ENCODE results near the gene SPEF2. TPM values are rescaled to one million over a fixed set of nuclear protein-coding genes. Genes with fewer than 3 reads are reported as not detected.
"Not testable (repeated sequence)": the region's sequence is repeated elsewhere in the genome, so short reads cannot be mapped to it uniquely, and the experiment has no call there.

The SPEF2 gene
- total RNA-seq, 3 donors from 2014 or later, result 3.4 to 4.3 (median 3.4) TPM

- H3K36me3 Mint-ChIP-seq (ENCODE audit: insufficient read depth); DNase-seq; H3K27me3 Mint-ChIP-seq (ENCODE audit: low read depth); H3K4me3 Mint-ChIP-seq; H3K9me3 Mint-ChIP-seq; ATAC-seq: not testable (repeated sequence)
- H3K4me1 Mint-ChIP-seq (ENCODE audit: low read depth), result peaks cover 55% of the 10 kb centered on the region
Observed at GRCh38 chr5:35672296-35672655, 54.6 kb downstream of the SPEF2 start.

DNA sequence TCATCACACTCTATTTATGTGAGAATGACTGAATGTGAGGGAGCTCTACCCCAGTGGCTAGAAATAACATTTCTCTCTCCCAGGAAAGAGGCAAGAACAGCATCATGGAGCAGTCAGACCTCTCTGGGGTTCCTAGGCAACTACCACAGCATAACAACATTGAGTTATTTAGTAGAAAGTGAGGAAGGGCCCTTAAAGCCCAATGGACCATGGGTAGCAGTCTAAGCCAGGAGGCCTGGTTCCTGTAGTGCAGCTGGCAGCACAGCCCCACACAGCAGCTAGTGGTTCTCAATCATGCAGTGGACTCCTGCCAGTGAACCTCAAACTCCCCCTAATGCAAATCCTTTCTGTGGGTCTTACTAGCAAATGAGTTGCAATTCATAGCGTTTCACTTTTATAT lies 55.3 kb downstream of the SPEF2 start:
- DNase-seq (no peak), ATAC-seq (peak; percentile 69 to 72)
- Mint-ChIP-seq H3K4me3 (no peak overlapping the region), H3K4me1 (ENCODE audit: low read depth) (peaks cover 55% of the 10 kb centered on the region), H3K36me3 (ENCODE audit: insufficient read depth) (no peaks in the 10 kb centered on the region), H3K27me3 (ENCODE audit: low read depth) (no peaks in the 10 kb centered on the region), H3K9me3 (no peaks in the 10 kb centered on the region)

DNA sequence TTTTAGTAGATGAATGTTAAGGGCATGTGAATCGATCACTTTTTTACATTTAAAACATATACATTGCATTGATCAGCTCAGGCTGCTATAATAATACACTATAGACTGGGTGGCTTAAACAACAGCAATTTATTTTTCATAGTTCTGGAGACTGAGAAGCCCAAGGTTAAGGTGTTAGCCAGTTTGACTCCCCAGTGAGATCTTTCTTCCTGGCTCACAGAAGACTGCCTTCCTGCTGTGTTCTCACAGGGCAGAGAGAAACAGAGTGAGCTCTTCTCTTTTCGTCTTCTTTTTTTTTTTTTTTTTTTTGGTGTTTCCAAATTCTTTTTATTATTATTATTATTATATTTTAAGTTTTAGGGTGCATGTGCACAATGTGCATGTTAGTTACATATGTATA lies 56.4 kb downstream of the SPEF2 start:
- no peak for ATAC-seq
- no peaks in the 10 kb centered on the region for H3K9me3 Mint-ChIP-seq

GRCh38 chr5:35675392-35675791 lies 57.7 kb downstream of the SPEF2 start:
- Mint-ChIP-seq H3K4me3 (no peak overlapping the region), H3K36me3 (ENCODE audit: insufficient read depth) (no peaks in the 10 kb centered on the region), H3K9me3 (no peaks in the 10 kb centered on the region), H3K27me3 (ENCODE audit: low read depth) (no peaks in the 10 kb centered on the region), H3K4me1 (ENCODE audit: low read depth) (peaks cover 48% of the 10 kb centered on the region)
- no peak for ATAC-seq
- DNase-seq, result no peak

More for the DNA sequence above, 56.4 kb downstream of the SPEF2 start:
- Mint-ChIP-seq H3K4me3 (no peak overlapping the region), H3K27me3 (ENCODE audit: low read depth) (no peaks in the 10 kb centered on the region), H3K36me3 (ENCODE audit: insufficient read depth) (no peaks in the 10 kb centered on the region), H3K4me1 (ENCODE audit: low read depth) (peaks cover 51% of the 10 kb centered on the region)
- DNase-seq, result no peak

- Mint-ChIP-seq H3K27me3 (ENCODE audit: low read depth) (no peaks in the 10 kb centered on the region), H3K9me3 (no peaks in the 10 kb centered on the region), H3K4me1 (ENCODE audit: low read depth) (peaks cover 29% of the 10 kb centered on the region), H3K4me3 (no peak overlapping the region), H3K36me3 (ENCODE audit: insufficient read depth) (no peaks in the 10 kb centered on the region)
- DNase-seq (no peak), ATAC-seq (no peak)
Observed at GRCh38 chr5:35677878-35678277, 60.2 kb downstream of the SPEF2 start.

DNA sequence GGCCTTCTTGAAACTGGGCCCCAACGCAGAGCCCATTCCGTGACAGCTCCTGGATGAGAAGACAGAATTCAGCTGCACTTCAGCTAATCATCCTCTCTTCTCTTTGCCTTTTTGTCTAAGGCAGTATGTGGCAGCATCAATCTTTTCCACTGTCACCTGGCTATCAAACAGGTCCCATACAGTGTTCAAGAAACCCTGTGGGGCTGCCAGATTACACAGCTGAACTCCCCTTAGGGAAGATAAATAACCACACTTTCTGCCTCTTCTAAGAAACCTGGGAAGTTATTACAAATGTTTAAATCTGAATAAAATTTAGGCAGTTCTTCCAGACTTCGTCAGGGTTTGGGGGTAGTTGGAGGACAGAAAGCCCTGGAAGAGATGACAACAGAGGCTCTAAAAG lies 61.0 kb downstream of the SPEF2 start:
- H3K27me3 Mint-ChIP-seq (ENCODE audit: low read depth), result no peaks in the 10 kb centered on the region
- ATAC-seq, result no peak
- H3K9me3 Mint-ChIP-seq, result no peaks in the 10 kb centered on the region
- H3K36me3 Mint-ChIP-seq (ENCODE audit: insufficient read depth), result no peaks in the 10 kb centered on the region
- peaks cover 21% of the 10 kb centered on the region for H3K4me1 Mint-ChIP-seq (ENCODE audit: low read depth)
- DNase-seq, result no peak
- no peak overlapping the region for H3K4me3 Mint-ChIP-seq

GRCh38 chr5:35679357-35679756 lies 61.7 kb downstream of the SPEF2 start:
- H3K36me3 Mint-ChIP-seq (ENCODE audit: insufficient read depth), result peaks cover 2% of the 10 kb centered on the region
- ATAC-seq (no peak), DNase-seq (no peak)
- no peaks in the 10 kb centered on the region for H3K9me3 Mint-ChIP-seq
- no peak overlapping the region for H3K4me3 Mint-ChIP-seq
- peaks cover 16% of the 10 kb centered on the region for H3K4me1 Mint-ChIP-seq (ENCODE audit: low read depth)
- no peaks in the 10 kb centered on the region for H3K27me3 Mint-ChIP-seq (ENCODE audit: low read depth)

DNA sequence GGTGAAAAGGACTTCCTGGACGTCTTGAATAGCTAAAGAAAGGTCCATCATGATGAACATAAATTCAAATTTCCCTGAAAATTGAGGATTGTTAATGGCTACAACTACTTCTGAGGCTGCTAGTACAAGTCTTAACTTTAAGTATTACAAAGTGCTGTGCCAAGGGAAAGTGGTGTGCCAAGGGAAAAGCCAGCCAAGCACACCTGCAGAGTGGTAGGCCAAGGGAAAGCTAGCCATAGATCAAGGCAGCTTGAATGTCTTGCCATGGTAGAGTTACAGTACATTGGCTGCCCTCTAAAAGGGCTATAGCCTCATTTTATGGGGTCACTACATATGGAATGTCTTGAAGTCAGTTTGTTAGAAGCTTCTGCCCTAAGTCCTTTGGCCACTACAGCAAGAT lies 64.2 kb downstream of the SPEF2 start:
- Mint-ChIP-seq H3K4me3 (no peak overlapping the region), H3K27me3 (ENCODE audit: low read depth) (no peaks in the 10 kb centered on the region), H3K9me3 (no peaks in the 10 kb centered on the region), H3K36me3 (ENCODE audit: insufficient read depth) (peaks cover 2% of the 10 kb centered on the region), H3K4me1 (ENCODE audit: low read depth) (peaks cover 10% of the 10 kb centered on the region)
- DNase-seq (no peak), ATAC-seq (no peak)

DNA sequence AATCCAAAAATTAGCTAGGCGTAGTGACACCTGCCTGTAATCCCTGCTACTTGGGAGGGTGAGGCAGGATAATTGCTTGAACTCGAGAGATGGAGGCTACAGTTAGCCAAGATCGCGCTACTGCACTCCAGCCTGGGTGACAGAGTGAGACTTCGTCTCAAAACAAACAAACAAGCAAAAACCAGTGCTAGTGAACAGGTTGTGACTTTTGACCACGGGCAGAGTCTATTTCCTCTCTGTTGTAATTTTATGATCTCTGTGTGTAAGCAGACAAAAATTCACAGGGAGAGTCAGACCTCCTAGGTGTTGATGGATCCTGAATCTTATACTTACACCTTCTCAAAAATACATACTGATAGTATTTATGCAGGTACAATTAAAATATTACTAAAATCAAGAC lies 65.8 kb downstream of the SPEF2 start:
- no peak for DNase-seq
- Mint-ChIP-seq H3K36me3 (ENCODE audit: insufficient read depth) (peaks cover 2% of the 10 kb centered on the region), H3K9me3 (no peaks in the 10 kb centered on the region), H3K4me3 (no peak overlapping the region), H3K4me1 (ENCODE audit: low read depth) (peaks cover 10% of the 10 kb centered on the region), H3K27me3 (ENCODE audit: low read depth) (no peaks in the 10 kb centered on the region)
- no peak for ATAC-seq

DNA sequence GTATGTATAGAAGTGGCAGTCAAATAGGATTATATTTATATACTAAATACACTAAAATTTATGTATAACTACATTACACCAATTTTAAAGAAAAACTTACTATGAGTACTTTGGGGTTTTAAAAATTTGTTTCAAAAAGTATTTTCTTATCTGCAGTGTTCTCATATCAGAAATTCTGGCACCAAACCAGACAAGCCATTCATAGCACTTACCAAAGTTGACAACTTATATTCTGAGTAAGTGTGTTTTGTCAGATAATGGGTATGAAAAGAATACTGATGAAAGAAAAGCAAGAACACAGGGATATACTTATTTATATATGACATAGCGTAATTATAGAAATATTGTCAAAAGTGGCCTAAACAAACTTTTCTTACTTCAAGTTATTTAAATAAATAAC lies 67.5 kb downstream of the SPEF2 start:
- peaks cover 2% of the 10 kb centered on the region for H3K36me3 Mint-ChIP-seq (ENCODE audit: insufficient read depth)
- no peak for ATAC-seq
- DNase-seq, result no peak
- H3K9me3 Mint-ChIP-seq, result no peaks in the 10 kb centered on the region
- no peaks in the 10 kb centered on the region for H3K27me3 Mint-ChIP-seq (ENCODE audit: low read depth)
- H3K4me3 Mint-ChIP-seq, result no peak overlapping the region
- no peaks in the 10 kb centered on the region for H3K4me1 Mint-ChIP-seq (ENCODE audit: low read depth)

- no peak overlapping the region for H3K4me3 Mint-ChIP-seq
- DNase-seq (no peak), ATAC-seq (no peak)
- H3K36me3 Mint-ChIP-seq (ENCODE audit: insufficient read depth), result peaks cover 10% of the 10 kb centered on the region
- H3K4me1 Mint-ChIP-seq (ENCODE audit: low read depth), result no peaks in the 10 kb centered on the region
- H3K9me3 Mint-ChIP-seq, result no peaks in the 10 kb centered on the region
- no peaks in the 10 kb centered on the region for H3K27me3 Mint-ChIP-seq (ENCODE audit: low read depth)
Observed at GRCh38 chr5:35687961-35688360, 70.3 kb downstream of the SPEF2 start.

DNA sequence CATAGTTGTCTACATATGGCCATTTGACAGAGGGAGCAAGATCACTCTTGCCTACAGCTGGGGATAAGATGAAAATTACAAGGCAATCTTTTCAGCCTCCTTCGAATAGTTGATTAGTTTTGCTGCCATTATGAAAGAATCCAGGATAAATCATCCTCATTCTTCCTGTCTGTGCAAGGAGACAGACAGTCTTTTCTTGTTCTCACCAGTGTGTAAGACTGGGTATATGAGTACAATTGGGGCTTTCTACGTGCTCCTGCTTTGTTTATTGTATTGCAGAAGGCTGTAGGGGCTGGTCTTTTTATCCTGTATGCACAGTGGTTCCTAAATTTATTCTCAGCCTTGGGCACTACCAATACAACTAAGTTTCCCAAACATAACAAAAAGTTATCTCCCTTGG lies 76.8 kb downstream of the SPEF2 start:
- H3K36me3 Mint-ChIP-seq (ENCODE audit: insufficient read depth), result peaks cover 17% of the 10 kb centered on the region
- H3K9me3 Mint-ChIP-seq, result no peaks in the 10 kb centered on the region
- no peaks in the 10 kb centered on the region for H3K4me1 Mint-ChIP-seq (ENCODE audit: low read depth)
- ATAC-seq (no peak), DNase-seq (no peak)
- no peak overlapping the region for H3K4me3 Mint-ChIP-seq
- H3K27me3 Mint-ChIP-seq (ENCODE audit: low read depth), result no peaks in the 10 kb centered on the region

DNA sequence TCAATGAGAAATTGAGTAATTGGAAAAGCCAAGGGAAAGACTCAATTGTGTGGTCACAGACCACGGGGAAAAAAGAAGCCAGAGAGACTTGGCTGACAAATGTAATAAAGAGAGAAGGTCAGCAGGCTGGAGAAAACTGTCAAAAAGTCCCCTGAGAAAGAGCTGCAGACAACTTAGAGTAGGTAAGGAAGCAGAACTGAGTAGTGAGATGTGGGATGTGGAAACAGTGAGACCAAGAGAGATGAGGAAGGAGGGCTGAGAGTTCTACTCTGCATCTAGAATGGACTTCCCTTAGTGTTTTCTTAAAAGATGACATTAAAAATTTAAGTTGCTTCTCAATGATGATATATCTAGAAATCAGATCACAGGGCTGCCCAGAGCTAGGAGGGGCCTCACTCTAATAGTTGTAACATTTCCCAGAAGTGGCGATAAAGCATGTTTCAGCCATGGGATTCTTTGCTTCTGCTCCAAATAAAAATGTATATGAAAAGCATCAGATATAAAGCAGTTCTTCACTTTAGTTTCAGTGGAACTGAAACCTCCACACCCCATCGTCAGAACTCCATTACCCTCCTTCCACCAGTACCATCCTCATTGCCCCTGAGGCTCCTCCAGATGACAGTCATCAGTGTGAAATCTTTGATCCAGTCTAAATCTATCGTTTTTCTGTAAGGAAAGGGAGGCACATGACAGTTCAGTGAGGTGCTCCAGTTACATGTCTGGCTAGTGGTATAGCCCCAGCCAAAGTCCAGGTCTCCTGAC lies 80.6 kb downstream of the SPEF2 start:
- ATAC-seq (no peak), DNase-seq (no peak)
- H3K9me3 Mint-ChIP-seq, result no peaks in the 10 kb centered on the region
- peaks cover 16% of the 10 kb centered on the region for H3K36me3 Mint-ChIP-seq (ENCODE audit: insufficient read depth)
- no peaks in the 10 kb centered on the region for H3K27me3 Mint-ChIP-seq (ENCODE audit: low read depth)
- no peaks in the 10 kb centered on the region for H3K4me1 Mint-ChIP-seq (ENCODE audit: low read depth)
- H3K4me3 Mint-ChIP-seq, result no peak overlapping the region

- DNase-seq (no peak), ATAC-seq (no peak)
- H3K9me3 Mint-ChIP-seq, result no peaks in the 10 kb centered on the region
- H3K4me1 Mint-ChIP-seq (ENCODE audit: low read depth), result peaks cover 6% of the 10 kb centered on the region
- H3K4me3 Mint-ChIP-seq, result no peak overlapping the region
- H3K36me3 Mint-ChIP-seq (ENCODE audit: insufficient read depth), result peaks cover 1% of the 10 kb centered on the region
- no peaks in the 10 kb centered on the region for H3K27me3 Mint-ChIP-seq (ENCODE audit: low read depth)
Observed at GRCh38 chr5:35707659-35708058, 90.0 kb downstream of the SPEF2 start.

GRCh38 chr5:35709688-35710087 lies 92.0 kb downstream of the SPEF2 start:
- no peak for ATAC-seq
- H3K4me1 Mint-ChIP-seq (ENCODE audit: low read depth), result peaks cover 6% of the 10 kb centered on the region
- H3K9me3 Mint-ChIP-seq, result no peaks in the 10 kb centered on the region
- no peak for DNase-seq
- H3K36me3 Mint-ChIP-seq (ENCODE audit: insufficient read depth), result peaks cover 1% of the 10 kb centered on the region
- H3K27me3 Mint-ChIP-seq (ENCODE audit: low read depth), result no peaks in the 10 kb centered on the region
- no peak overlapping the region for H3K4me3 Mint-ChIP-seq
